Measurements from ENCODE around the gene CYP2D6.
"Not testable (repeated sequence)": the region's sequence is repeated elsewhere in the genome, so short reads cannot be mapped to it uniquely, and the experiment has no call there.

CYP2D6 gene

DNA sequence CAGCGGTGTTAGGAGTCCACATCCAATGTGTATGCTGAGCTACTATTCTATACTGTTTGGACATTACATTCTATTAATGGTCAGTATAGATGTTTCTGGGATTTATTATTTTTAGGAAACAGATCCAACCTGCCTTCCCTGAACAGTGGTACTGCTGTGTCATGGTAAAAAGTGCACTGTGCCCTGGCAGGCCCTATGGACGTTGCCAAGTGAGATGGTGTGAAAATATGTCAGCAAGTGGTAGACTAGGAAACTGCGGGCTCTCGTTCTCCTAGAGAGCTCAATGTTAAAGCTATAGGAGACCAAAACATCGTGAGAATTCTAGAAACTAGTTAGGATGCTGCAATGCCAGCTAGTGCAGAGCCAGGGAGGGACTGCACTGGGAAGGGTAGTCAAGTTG is 26.0 kb upstream of the CYP2D6 start:
- no peak for DNase-seq

DNA sequence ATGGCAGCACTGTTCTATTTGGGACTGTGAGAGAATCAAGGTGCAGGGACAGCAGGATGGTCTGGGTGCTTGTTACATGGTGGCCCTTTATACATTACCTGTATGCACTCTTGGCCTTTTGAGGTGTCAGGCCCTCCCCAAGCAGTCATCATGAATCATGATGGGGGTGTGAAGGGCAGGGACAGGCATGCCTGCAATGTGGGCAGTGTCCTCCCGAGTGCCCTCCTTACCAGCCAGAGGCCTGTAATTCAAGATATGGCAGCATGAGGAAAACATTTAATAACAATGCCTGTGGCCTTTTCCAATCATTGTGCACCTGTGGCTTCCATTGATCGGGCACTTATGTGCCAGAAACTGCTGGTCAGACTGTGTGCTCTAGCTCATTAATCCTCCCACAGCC is 25.5 kb upstream of the CYP2D6 start:
- no peak for DNase-seq

DNA sequence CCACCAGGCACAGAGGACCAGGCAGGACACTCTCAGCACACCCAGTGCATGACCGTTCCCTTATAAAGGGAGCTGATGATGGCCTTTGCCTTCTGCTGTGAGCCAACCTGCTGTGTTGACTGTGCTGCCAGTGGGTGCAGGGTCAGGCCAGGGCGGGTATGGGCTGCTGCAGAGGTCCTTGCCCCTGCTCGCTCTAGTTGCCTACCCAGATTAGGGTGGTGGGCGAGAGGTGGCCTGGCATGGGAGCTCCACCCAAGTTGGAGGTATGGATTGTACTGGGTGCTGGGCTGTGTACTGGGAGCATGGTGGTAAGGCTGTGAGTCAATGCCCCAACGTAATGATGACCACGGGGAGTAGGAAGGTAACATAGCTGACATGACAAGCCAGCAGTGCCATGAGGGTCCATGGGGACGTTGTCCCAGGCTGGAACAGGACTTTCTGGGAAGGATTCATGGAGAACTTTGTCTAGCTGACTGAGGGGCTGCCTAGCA is 24.5 kb upstream of the CYP2D6 start:
- no peak for DNase-seq

GRCh38 chr22:42154293-42155052 is 23.9 kb upstream of the CYP2D6 start:
- no peak for DNase-seq

GRCh38 chr22:42152661-42153270 is 22.2 kb upstream of the CYP2D6 start:
- no peak for DNase-seq

GRCh38 chr22:42151924-42152635 is 21.5 kb upstream of the CYP2D6 start:
- DNase-seq: no peak

GRCh38 chr22:42150727-42151590 is 20.3 kb upstream of the CYP2D6 start:
- DNase-seq: no peak

DNA sequence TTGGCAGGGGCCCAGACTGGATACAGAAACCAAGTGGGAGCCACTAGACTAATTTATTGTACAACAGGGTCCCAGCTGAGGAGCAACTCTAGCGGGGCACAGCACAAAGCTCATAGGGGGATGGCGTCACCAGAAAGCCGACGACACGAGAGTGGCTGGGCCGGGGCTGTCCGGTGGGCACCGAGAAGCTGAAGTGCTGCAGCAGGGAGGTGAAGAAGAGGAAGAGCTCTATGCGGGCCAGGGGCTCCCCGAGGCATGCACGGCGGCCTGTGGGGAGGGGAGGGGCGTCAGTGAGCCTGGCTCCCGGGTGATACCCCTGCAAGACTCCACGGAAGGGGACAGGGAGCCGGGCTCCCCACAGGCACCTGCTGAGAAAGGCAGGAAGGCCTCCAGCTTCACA is 19.2 kb upstream of the CYP2D6 start:
- not testable (repeated sequence) for DNase-seq

DNA sequence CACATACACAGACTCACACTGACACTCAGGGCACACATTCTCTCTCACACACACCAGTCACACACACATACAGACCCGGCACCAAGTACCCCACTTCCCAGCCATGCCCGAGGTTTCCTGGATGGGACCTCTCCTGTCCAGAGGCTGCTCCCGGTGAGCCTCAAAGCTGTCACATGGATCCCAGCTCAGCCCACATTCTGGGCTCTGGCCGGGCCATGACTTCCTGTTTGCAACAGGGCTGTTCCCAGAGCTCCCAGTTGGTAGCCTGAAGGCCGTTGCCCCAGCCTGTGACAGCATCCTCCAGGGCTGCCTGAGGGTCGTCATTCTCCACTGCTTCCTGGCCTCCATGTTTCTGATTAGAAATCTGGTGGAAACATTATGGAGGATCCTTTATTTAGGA is 14.6 kb upstream of the CYP2D6 start:
- DNase-seq: no peak

GRCh38 chr22:42143859-42144822 is 13.5 kb upstream of the CYP2D6 start:
- DNase-seq: not testable (repeated sequence)

DNA sequence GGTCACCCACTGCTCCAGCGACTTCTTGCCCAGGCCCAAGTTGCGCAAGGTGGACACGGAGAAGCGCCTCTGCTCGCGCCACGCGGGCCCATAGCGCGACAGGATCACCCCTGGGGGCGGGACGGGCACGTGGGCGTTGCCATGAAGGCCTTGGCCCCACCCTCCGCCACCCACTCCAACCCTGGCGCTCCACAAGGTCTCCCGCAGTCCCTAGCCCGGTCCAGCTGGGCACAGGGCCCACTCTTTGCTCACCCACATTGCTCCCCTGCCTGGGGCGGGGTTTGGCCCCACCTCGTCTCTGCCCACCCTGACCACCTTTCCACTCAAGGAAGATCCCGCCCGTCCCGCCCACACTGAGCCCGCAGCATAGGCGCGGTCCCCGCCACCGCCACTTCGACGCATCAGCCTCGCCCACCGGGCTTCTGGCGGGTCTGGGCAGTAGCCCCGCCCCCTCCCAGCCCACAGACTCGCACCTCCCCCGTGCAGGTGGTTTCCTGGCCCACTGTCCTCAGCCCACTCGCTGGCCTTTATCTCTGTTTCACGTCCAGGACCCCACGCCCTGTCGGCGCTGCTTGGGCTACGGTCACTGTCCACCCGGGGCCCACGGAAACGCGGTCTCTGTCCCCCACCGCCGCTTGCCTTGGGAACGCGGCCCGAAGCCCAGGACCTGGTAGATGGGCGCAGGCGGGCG is 12.3 kb upstream of the CYP2D6 start:
- no peak for DNase-seq

- not testable (repeated sequence) for DNase-seq
These were observed 10.9 kb upstream of the CYP2D6 start for GRCh38 chr22:42141307-42142057.

- not testable (repeated sequence) for DNase-seq
These were observed 9.5 kb upstream of the CYP2D6 start for GRCh38 chr22:42140153-42140552.

- DNase-seq: not testable (repeated sequence)
These were observed 8.9 kb upstream of the CYP2D6 start for GRCh38 chr22:42139508-42139907.

DNA sequence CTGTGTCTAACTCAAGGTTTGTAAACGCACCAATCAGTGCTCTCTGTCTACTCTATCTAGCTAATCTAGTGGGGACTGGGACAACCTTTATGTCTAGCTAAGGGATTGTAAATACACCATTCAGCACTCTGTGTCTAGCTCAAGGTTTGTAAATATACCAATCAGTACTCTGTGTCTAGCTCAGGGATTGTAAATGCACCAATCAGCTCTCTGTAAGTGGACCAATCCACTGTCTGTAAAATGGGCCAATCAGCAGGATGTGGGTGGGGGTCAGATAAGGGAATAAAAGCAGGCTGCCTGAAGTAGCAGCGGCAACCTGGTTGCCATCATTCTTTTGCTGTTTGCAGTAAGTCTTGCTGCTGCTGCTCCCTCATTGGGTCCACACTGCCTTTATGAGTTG is 8.4 kb upstream of the CYP2D6 start:
- DNase-seq: no peak

DNA sequence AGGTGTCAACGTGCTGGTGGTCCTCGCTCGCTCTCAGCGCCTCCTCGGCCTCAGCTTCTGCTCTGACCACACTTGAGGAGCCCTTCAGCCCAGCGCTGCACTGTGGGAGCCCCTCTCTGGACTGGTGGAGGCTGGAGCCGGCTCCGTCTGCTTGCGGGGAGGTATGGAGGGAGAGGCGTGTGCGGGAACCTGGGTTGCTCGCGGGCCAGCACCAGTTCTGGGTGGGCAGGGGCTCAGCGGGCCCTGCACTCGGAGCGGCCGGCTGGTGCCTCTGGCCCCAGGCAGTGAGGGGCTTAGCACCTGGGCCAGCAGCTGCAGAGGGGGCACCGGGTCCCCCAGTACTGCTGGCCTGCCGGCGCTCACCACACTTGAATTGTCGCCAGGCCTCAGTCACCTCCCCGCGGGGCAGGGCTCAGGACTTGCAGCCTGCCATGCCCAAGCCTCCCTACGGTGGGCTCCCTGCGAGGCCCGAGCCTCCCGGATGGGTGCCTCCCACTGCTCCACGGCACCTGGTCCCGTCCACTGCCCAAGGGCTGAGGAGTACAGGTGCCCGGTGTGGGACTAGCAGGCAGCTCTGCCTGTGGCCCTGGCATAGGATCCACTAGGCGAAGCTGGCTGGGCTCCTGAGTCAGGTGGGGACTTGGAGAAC is 7.6 kb upstream of the CYP2D6 start:
- DNase-seq: no peak

DNA sequence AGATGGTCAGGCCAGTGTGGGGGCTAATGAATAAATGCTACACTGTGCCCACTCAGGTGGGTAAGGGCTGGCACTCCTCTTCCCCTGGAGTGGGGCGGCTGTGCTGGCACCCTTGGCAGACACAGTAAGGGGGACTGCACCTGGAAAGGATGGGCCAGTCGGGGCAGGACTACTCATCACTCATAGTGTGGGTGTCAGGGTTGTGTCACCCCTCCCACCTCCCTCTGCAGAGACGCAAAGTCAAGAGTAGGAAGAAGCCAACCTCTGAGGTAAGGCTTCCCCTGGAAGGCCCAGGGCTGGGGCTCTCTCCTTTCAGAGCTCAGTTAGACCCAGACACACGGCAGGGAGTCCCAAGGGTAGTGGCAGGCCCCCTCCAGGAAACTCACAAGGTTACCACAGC is 5.1 kb upstream of the CYP2D6 start:
- not testable (repeated sequence) for DNase-seq

DNA sequence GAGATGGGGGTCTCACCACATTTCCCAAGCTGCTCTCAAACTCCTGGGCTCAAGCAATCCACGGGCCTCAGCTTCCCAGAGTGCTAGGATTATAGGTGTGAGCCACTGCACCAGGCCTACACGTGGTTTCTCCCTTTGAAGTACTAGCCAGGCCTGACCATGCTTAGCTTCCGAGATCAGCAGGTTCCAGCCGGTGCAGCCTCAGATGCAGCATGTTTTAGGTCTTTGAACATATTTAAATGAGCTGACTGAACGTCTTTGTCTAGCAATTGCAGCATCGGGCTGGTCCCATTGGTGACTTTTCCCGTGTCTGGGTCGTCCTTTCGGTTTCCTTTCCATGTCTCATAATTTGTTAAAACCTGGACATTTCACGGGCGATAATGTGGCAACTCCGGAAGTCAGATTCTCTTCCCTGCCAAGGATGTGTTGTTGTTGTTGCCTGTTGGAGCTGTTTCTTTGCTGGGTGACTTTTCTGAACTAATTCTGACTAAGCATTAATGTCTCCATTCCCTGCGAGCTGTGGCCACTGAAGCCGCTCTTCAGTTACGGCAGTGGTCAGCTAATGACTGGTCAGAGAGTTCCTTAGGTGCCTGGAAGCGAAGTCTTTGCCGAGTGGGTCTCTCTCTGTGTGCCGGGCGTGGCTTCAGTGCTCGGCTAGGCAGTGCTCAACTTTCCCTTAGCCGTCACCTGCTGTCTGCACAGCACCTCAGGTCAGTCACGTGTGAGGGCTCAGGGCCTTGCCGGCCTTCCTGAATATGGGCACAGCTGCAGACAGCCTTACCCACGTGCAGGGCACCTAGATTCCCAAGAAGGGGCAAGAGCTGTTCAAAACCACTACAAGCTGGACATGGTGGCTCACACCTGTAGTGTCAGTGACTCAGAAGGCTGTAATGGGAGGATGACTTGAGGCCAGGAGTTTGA is 3.8 kb upstream of the CYP2D6 start:
- DNase-seq: no peak

GRCh38 chr22:42132457-42132856 is 1.8 kb upstream of the CYP2D6 start:
- no peak for DNase-seq

Data from NK-92 treated with Interleukin-12 subunit alpha and Interleukin-12 subunit beta, amount 100 ng/mL, for 24 hours (cell line).